CD4-positive, alpha-beta T cell treated with Interleukin-4 for 4 hours (primary cell): ENCODE data around the gene ZNF524.

Experiments used
- DNase-seq: peaks from one replicate; pipeline ENCODE4 v3.0.0-alpha.2; 2020

The ZNF524 gene

GRCh38 chr19:55621673-55622231 is 21.7 kb downstream of the ZNF524 start:
- DNase-seq: no peak

- no peak for DNase-seq
Measured at GRCh38 chr19:55622242-55622969, 22.3 kb downstream of the ZNF524 start.

DNA sequence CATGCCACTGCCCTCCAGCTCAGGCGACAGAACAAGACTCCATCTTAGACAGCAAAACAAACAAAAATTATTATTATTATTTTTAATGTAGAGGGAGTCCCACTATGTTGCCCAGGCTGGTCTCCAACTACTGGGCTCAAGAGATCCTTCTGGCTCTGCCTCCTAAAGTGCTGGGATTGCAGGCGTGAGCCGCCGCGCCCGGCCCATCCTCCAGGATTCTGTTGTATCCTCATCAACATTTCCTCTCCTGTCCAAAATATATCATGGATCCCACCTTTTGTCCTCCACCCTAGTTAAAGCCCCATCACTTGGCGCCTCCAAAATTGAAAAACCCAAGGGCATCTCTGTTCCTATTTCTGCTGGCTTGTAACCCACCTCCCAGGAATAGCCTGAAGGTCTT is 23.0 kb downstream of the ZNF524 start:
- DNase-seq: no peak

GRCh38 chr19:55623561-55623960 is 23.5 kb downstream of the ZNF524 start:
- DNase-seq: no peak

DNA sequence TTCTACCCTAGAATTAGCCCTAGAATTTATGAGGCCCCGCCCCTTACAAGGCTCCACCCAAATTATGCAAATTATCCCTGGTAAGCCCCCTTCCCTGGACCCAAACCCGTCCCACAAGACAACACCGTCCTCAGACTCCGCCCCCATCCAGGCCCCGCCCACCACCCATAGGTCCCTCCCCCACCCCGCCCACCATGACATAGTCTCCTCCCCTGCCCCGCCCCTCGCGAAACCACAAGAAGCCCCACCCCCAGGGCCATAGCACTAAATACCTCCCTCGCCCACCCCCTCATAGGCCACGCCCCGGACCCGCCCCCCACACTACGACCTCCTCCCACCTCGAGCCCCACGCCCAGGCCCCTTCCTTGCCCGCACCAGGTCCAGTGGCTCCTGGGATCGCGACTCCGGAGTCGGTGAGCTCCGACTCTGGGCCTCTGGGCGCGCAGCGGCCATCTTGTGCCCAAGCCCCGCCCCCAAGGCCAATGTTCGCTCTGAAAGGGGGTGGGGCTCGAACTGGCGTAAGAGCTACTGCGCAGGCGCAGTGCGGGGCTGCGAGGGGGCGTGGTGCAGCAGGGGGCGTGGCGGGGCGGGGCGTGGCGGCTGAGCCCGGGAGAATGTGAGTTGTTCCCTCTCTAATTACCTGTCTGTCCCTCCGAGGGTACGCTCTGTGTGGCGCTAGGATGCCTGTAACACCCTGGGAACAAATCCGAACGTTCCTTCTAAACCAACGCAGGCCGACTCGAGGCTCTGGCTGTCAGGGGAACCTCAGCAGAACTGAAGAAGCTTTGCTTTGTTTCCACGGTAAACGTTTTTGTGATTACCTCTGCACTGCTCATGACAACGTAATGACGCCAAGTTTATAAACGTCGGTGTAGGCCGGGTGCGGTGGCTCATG is 24.3 kb downstream of the ZNF524 start, which contains the start of gene ZNF784:
Gene ZNF784 (minus strand): TSS at position 458 of the 895 bp plus-strand sequence. CDS start 5 bp downstream, at position 453.
- peak; percentile 85 for DNase-seq

DNA sequence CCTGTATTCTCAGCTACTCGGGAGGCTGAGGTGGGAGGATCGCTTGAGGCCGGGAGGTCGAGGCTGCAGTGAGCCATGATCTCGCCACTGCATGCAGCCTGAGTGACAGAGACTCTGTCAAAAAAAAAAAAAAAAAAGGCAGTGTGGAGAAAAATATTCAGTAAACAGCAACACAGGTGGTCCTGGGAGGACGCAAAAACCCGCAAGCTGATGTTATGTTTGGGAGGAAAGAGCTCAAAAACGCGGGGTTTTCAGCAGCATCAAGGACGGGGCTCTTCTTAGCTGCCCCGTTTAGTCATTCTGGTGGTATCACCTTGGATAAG is 24.9 kb downstream of the ZNF524 start:
- no peak for DNase-seq

DNA sequence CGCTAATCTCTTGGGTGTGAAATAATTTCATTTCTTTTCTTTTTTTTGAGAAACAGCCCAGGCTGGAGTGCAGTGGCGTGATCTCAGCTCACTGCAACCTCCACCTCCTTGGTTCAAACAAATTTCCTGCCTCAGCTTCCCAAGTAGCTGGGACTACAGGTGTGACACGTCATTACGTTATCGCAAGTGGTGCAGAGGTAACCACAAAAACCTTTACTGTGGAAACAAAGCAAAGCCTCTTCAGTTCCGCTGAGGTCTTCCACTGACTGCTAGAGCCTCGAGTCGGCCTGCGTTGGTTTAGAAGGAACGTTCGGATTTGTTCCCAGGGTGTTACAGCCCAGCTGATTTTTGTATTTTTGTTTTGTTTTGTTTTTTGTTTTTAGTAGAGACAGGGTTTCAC is 26.3 kb downstream of the ZNF524 start:
- peak; percentile 84 for DNase-seq

GRCh38 chr19:55632463-55632834 is 32.4 kb downstream of the ZNF524 start:
- peak; percentile 90 for DNase-seq

- no peak for DNase-seq
Measured at GRCh38 chr19:55633861-55634260, 33.8 kb downstream of the ZNF524 start.

DNA sequence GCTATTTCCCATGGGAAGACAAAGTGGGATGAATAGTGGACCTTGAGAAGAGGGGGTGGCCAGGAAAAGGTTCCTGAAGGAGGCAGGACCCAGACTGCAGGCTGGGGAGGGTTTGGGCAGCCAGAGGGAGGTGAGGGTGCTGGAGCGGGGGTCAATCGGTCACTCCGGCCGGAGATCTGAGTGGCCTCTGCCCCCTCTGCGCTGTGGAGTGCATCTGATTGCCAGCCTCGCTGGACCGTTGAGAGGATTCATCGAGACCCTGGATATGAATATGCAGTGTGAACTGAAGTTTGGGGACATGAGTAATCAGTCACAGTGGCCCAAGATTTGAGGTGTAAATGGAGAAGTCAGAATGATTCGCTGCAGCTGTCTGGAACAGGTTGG is 35.2 kb downstream of the ZNF524 start:
- DNase-seq: peak; percentile 17

DNA sequence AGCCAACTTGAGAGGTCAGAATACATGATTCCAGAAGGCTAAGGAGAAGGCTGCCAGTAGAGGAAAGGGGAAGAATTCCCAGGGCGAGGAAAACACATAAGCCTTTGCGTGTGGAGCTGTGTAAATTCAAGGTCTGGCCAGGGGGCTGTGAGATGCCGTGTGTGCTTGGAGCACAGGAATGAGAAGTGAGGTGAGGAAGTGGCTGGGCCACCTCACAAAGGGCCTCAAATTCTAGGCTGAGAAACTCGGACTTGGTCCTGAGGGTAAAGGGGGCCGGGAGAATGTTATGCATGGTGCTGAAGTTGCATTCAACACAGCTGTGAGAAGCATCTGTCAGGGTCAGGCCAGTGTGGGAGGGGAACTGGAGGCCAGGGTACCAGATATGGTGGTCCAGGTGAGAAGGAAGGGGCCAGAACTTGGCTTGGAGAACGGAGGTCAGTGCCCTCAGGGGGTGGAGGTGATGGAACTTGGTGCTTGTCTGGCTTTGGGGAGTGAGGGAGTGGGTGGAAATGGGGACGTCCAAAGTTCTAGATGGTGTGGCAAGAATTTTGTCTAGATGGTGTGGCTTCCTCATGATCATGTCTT is 35.9 kb downstream of the ZNF524 start:
- DNase-seq: no peak

DNA sequence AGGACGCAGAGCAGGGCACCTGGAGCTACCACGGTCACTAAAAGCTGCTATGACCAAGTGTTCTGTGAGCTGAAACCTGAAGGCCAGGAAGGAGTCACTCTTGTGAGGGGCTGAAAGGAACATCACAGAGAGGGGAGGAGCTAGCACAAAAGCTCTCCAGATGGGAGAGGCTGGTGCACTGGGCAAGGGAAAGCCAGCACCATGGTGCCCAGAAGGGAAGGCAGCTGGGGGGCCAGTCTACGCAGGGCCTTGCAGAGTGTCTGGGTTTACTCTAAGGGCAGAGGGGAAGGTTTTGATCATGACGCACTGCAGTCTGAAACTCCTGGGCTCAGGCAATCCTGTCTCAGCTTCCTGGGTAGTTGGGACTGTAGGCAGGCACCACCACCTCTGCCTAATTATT is 36.6 kb downstream of the ZNF524 start:
- DNase-seq: no peak

DNA sequence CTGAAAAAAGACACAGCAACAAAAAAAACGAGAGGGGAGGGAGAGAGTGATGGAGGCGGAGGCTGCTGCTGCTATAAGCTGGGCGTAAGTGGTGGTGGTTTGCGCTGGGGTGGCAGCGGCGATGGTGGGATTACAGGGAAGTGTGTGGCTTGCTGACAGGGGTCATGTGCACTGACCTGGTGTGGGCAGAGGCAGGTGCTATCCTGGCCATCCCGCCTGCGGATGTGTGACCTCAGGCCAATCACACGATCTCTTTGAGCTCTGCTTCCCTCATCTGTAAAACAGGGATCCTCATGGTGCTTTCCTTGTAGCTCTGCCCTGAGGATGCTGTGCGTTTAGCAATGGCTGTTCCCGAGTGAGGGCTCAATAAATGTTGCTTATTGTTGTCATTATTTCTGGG is 37.4 kb downstream of the ZNF524 start:
- no peak for DNase-seq

DNA sequence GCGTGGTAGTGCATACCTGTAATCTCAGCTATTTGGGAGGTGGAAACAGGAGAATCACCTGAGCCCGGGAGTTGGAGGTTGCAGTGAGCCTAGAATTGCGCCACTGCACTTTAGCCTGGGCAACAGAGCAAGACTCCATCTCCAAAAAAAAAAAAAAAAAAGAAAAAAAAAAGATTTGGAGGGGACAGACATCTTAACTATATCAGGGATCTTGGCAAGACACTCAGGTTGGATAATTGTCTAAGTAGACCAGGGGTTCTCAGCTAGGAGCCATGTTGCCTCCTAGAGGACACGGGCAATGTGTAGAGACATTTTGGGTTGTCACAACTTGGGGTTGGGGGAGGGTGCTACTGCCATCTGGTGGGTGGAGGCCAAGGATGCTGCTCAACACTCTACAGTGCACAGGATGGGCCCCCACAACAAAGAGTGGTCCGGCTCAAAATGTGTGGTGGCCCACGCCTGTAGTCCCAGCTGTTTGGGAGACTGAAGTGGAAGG is 38.8 kb downstream of the ZNF524 start:
- peak; percentile 67 for DNase-seq

DNA sequence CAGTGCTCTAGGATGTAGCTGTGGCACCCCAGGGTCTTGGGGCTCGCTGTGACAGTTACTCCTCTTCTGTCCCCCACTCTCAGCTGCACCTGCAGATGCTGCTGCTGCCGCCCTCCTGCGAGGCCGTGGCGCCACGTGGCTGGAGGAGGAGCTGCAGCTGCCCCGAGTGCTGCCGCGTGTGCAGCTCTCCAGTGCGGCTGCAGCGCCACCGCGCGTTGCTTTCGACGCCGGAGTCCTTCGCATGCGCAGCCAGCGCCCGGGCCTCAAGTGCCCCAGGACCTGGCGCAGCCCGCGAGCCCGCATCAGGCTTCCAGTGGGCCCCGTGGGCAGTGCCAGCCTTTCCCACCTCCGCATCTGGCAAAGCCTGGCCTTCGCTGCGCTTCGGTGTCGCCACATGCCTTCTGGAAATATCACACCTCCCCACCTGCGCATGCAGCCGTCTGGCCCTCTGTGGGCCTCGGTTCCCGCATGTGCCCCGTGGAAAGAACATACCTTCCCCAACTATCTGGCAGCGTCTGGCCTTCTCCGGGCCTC is 40.0 kb downstream of the ZNF524 start:
- peak; percentile 69 for DNase-seq

GRCh38 chr19:55640577-55641425 is 40.7 kb downstream of the ZNF524 start, which contains the start of gene ZNF580:
ZNF580 (plus strand) TSS chr19:55641002; CDS start chr19:55642509, 1,507 bp downstream.
- DNase-seq: peak; percentile 40

GRCh38 chr19:55641426-55642152 is 41.5 kb downstream of the ZNF524 start:
- DNase-seq: peak; percentile 27

DNA sequence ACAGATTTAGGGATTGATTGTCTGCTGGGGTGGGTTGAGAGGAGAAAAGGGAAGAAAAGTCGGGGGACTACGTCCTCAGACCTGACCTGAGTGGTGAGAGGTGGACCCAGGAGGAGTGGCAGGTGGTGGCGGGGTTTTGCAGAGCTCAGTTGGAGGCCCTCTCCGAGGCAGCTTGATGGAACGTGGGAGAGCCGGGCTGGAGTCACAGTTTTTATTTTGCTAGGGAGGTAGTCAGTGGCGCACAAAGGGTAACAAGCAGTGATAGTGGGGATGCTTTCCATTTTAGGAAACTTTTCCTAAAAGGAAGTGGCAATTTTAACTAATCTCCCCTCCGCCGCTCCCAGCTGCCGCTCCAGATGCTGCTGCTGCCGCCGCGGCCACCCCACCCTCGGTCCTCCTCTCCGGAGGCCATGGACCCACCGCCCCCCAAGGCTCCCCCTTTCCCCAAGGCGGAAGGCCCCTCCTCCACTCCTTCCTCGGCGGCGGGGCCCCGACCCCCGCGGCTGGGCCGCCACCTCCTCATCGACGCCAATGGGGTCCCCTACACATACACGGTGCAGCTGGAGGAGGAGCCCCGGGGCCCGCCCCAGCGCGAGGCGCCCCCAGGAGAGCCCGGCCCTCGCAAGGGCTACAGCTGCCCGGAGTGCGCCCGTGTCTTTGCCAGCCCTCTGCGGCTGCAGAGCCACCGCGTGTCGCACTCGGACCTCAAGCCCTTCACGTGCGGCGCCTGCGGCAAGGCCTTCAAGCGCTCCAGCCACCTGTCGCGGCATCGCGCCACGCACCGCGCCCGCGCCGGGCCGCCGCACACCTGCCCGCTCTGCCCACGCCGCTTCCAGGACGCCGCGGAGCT is 42.3 kb downstream of the ZNF524 start:
- DNase-seq: peak; percentile 18

- DNase-seq: peak; percentile 81
Measured at GRCh38 chr19:55643003-55643886, 43.2 kb downstream of the ZNF524 start, which contains the start of gene ZNF581. ZNF581 (plus strand) TSS chr19:55643649; CDS start chr19:55644572, 923 bp downstream.
